H54 (cell line): ENCODE data around the gene STRIP2.
A peak's percentile ranks its signal among the peaks of the same experiment; 100 is the strongest.
"Not testable (repeated sequence)": the region's sequence is repeated elsewhere in the genome, so short reads cannot be mapped to it uniquely, and the experiment has no call there.

ENCODE experiments used
- DNase-seq: peaks from one replicate; pipeline ENCODE4 v3.0.0; 2011; ENCODE audit warnings: low spot score, mixed read lengths; ENCODE audit not compliant: insufficient read length
- FAIRE-seq: peaks from 3 replicates; lab custom pipeline; 2011; peaks lifted over from hg19 to GRCh38; lab: Jason Lieb, UNC
- POLR2A ChIP-seq: IDR thresholded peaks from 2 replicates; pipeline ENCODE4 v1.6.1; 2011; ENCODE audit warnings: low read depth, mild to moderate bottlenecking, low read length

STRIP2 gene

DNA sequence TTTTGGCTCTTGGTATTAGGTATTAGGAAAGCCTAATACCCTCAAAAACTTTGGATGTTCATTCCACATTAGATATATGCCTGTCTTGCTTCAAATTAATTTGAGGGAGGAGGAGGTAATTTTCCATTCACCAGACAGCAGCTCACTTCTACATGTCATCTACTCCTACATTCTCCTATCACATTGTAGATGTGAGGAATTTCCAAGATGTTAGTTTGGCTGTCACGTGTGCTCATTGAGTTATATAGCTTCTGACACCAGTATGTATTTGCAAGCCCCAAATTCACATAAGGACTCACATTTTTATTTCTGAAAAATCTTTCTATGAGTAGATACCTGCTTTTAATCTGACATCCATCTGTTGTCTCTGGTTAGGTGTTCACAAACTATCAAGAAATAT is 45.6 kb downstream of the STRIP2 start:
- TF ChIP-seq POLR2A = no peak
- DNase-seq = no peak
- FAIRE-seq = no peak

GRCh38 chr7:129480674-129481363 is 46.6 kb downstream of the STRIP2 start:
- FAIRE-seq = no peak
- DNase-seq = no peak
- TF ChIP-seq POLR2A = no peak

GRCh38 chr7:129481376-129481775 is 47.1 kb downstream of the STRIP2 start:
- FAIRE-seq = not testable (repeated sequence)

DNA sequence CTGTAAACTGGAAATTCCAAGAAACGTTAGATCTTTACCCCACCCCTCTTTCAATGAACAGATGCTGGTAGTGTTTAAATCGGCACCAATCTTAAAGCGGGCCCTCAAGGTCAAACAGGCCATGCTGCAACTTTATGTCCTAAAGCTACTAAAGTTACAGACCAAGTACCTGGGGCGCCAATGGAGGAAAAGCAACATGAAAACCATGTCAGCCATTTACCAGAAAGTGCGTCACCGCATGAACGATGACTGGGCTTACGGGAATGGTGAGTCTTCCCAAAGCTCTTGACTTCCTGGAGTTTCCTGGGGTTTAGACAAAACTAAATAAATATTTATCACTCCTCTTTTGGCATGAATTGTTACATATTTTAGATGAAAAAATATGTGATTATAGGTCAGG is 48.5 kb downstream of the STRIP2 start:
- TF ChIP-seq POLR2A = no peak
- FAIRE-seq = no peak
- no peak for DNase-seq

More at GRCh38 chr7:129481376-129481775, 47.1 kb downstream of the STRIP2 start:
- DNase-seq = not testable (repeated sequence)

DNA sequence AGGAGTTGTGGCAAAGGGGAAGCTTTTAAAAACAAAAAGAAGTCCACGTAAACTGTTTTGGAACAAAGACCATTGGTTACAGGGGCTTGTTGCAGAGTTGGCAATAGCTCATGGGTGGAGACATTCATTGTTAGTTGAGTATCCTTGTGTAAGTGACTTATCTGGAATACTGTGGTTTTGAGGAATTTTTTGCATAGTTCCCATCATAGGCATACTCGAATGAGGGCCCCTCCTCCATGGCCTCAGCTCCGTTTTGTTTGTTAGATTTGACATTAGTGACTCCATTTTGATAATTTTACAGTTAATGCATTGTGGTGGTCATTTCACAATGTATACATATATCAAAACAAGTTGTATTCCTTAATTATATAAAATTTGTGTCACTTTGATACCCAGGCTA is 55.3 kb downstream of the STRIP2 start:
- DNase-seq = peak; percentile 33
- peak; percentile 50 for FAIRE-seq
- TF ChIP-seq POLR2A = no peak

GRCh38 chr7:129492391-129492790 is 58.2 kb downstream of the STRIP2 start:
- no peak for DNase-seq
- no peak for FAIRE-seq
- no peak for TF ChIP-seq POLR2A

GRCh38 chr7:129493555-129493954 is 59.3 kb downstream of the STRIP2 start:
- FAIRE-seq (no peak), DNase-seq (no peak)
- no peak for TF ChIP-seq POLR2A

GRCh38 chr7:129494041-129494440 is 59.8 kb downstream of the STRIP2 start:
- TF ChIP-seq POLR2A = no peak
- DNase-seq (no peak), FAIRE-seq (no peak)

- DNase-seq = no peak
- FAIRE-seq = no peak
Measured at GRCh38 chr7:129495987-129496386, 61.8 kb downstream of the STRIP2 start.

GRCh38 chr7:129496653-129497052 is 62.4 kb downstream of the STRIP2 start:
- no peak for TF ChIP-seq POLR2A
- FAIRE-seq (no peak), DNase-seq (no peak)

More at GRCh38 chr7:129495987-129496386, 61.8 kb downstream of the STRIP2 start:
- TF ChIP-seq POLR2A = no peak

DNA sequence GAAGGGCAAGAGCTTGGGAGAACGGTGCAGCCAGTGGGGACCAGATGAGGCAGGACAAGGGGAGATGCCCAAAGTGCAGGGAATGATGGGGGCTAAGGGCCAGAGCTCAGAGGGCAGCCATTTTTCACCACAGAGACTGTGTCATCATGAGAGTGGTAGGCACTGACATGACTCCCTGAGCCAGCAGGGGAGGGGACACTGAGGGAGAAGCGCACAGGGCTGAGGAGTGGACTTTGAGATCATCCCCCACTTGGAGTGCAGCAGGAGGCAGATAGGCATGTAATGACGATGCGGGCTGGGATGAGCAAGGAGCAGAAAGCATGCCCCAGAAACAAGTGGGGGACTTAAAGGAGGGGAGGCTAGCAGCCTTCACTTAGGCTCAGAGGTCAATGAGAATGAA is 62.9 kb downstream of the STRIP2 start:
- DNase-seq = no peak
- no peak for TF ChIP-seq POLR2A
- no peak for FAIRE-seq

DNA sequence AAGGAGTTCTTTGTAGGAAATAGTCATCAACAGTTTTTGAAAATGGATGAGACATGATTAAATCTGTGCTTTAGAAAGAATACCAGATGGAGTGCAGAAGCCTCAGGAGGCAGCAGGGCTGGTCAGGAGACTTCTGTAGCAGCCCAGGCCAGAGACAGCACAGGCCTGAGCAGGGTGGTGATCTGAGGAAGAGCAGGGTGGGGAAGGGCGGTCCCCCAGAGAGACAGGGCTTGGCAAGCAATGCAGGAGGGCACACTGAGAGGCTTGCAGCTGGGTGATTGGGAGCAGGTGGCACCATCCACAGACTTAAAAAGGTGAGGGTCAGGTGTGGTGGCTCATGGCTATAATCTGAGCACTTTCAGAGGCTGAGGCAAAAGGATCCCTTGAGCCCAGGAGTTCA is 63.8 kb downstream of the STRIP2 start:
- no peak for FAIRE-seq
- no peak for TF ChIP-seq POLR2A
- no peak for DNase-seq

DNA sequence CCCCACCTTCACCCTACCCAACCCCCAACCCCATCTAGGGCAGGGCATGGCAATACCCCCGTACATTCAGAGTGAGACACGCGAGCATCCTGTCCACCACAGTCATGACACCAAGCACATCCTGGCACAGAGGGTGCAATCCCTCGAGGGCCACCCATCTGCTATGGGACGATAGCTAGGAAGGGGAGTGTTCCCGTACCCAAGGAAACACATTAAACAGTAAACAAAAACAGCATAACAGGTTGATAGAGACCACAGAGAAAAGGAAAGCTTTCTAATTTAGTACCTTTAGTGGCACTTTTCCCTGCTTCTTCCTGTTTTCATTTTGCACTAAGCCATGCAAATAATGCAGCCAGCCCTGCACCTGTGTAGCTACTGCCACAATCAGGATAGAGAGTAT is 65.8 kb downstream of the STRIP2 start:
- FAIRE-seq (no peak), DNase-seq (no peak)
- no peak for TF ChIP-seq POLR2A

DNA sequence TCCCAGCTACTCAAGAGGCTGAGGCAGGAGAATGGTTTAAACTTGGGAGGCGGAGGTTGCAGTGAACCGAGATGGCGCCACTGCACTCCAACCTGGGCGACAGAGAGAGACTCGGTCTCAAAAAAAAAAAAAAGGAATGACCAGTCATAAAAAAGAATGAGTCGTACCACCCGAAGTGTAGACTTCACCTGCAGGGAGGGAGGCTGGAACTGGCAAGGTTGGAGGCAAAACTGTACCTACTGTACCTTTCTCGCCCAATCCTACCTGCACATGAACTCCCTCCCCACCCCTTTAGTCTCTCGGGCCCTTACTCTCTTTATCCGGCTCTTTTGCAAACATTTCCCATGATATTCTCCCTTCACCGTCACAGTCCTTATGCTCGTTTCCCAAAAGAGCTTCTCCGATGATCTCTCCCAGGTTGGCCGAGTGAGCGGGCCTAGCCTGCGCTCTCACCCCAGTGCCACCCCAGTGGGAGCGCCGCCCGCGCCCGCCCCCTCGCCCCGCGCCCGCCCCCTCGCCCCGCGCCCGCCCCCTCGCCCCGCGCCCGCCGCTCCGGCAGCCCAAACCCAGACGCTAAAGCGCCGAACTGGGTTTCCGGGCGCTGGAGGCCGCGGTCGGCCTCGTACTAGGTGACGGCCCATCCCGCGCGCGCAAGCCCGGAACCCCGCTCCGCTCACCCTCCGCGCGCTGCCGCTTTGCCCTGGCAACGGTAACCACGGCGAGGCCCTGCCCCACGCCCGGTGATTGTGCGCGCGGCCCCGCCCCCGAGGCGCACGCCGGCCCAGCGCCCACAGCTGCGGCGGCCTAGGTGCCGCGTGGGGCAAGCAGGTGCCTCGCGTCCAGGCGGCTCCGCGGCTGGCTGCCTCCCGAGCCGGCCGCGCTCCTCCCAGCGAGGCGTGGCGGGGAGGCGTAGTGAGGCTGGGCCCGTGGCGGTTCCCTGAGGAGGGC is 67.8 kb downstream of the STRIP2 start, which contains the start of gene SMKR1:
Gene SMKR1, plus strand, starts transcription at position 772 of the 948 bp plus-strand sequence. CDS start 294 bp downstream, outside the sequence.
- FAIRE-seq = no peak
- DNase-seq = peak; percentile 76
- TF ChIP-seq POLR2A = 0 out of 2 replicates have a peak, but pooled peaks have one; percentile 19
